GM12878 (cell line): ENCODE measurements around the gene NDUFS6. TPM values are rescaled to one million over a fixed set of nuclear protein-coding genes. Genes with fewer than 3 reads are reported as not detected.

ENCODE experiments used
- BACH1 ChIP-seq: fragments of 450-650 bp; IDR thresholded peaks from 2 replicates; pipeline ENCODE4 v1.6.1; 2017; ENCODE audit warnings: mild to moderate bottlenecking, borderline replicate concordance
- CHD2 ChIP-seq: IDR thresholded peaks from 2 replicates; pipeline ENCODE4 v1.6.1; 2011; ENCODE audit warnings: low read depth, low read length, improper control_type of control experiment, borderline replicate concordance
- CHD4 ChIP-seq: fragments of 200-600 bp; sonication (generic); IDR thresholded peaks from 2 replicates; pipeline ENCODE4 v1.6.1; 2016; ENCODE audit warnings: mild to moderate bottlenecking
- EGR1 ChIP-seq, 2 experiments: IDR thresholded peaks; 1 replicate in 1 of 2; 2 replicates in 1 of 2; pipeline ENCODE4 v1.6.1; 2011 to 2012; ENCODE audit warnings: low read depth in 2 of 2, low read length in 2 of 2, borderline replicate concordance in 1 of 2, mild to moderate bottlenecking in 1 of 2, moderate library complexity in 1 of 2
- EP300 ChIP-seq, 2 experiments: fragments of 150-350 bp in 1 of 2; IDR thresholded peaks; 2 replicates each; pipeline ENCODE4 v1.6.1; 2011 to 2012; ENCODE audit warnings: low read depth in 2 of 2, low read length in 2 of 2, borderline replicate concordance in 1 of 2, improper control_type of control experiment in 1 of 2, inconsistent platforms in 1 of 2; ENCODE audit not compliant: control insufficient read depth in 1 of 2
- HDAC6 ChIP-seq: fragments of 200-600 bp; sonication (generic); IDR thresholded peaks from one replicate; pipeline ENCODE4 v1.8.0; 2017; ENCODE audit warnings: antibody characterized with exemption; ENCODE audit not compliant: unreplicated experiment
- MYB ChIP-seq: fragments of 150-350 bp; IDR thresholded peaks from 2 replicates; pipeline ENCODE4 v1.6.1; 2014; ENCODE audit warnings: mild to moderate bottlenecking, low read depth, low read length, borderline replicate concordance
- NFIC ChIP-seq: IDR thresholded peaks from 2 replicates; pipeline ENCODE4 v1.6.1; 2012; ENCODE audit warnings: low read depth, mild to moderate bottlenecking, inconsistent platforms, low read length, moderate library complexity
- NFYA ChIP-seq: IDR thresholded peaks from 2 replicates; pipeline ENCODE4 v1.6.1; 2011; ENCODE audit warnings: low read depth, mild to moderate bottlenecking, low read length, improper control_type of control experiment, borderline replicate concordance
- NRF1 ChIP-seq: conservative IDR thresholded peaks from 2 replicates; pipeline ENCODE4 v1.6.1; 2011; ENCODE audit warnings: mild to moderate bottlenecking, low read depth, low read length, improper control_type of control experiment
- RAD51 ChIP-seq: fragments of 450-650 bp; IDR thresholded peaks from 2 replicates; pipeline ENCODE4 v1.6.1; 2016; ENCODE audit warnings: moderate library complexity, mild to moderate bottlenecking, inconsistent platforms
- RUNX3 ChIP-seq: IDR thresholded peaks from 2 replicates; pipeline ENCODE4 v1.6.1; 2012; ENCODE audit warnings: low read length, inconsistent platforms
- ZBED1 ChIP-seq: IDR thresholded peaks from 2 replicates; pipeline ENCODE4 v1.6.1; 2016; ENCODE audit warnings: borderline replicate concordance
- ZNF622 ChIP-seq: fragments of 450-650 bp; IDR thresholded peaks from 2 replicates; pipeline ENCODE4 v1.6.1; 2017; ENCODE audit warnings: mild to moderate bottlenecking, inconsistent platforms
- polyA plus RNA-seq, 11 experiments: library from polyadenylated mRNA; depleted of rRNA in 4 of 11; unstranded in 6 of 11; stranded (reverse) in 5 of 11; fragments of >200 nt; fragmentation: Nextera tagmentation in 4 of 11; fragmentation: Illumina TruSeq in 1 of 11; extraction: Ambion mirVana in 4 of 11; extraction: Trizol in 1 of 11; gene quantifications; 1 replicate in 1 of 11; 2 replicates in 10 of 11; pipeline versions ENCODE4 v1.2.1 to v1.2.3, GENCODE V29; 2011 to 2016; ENCODE audit warnings: inconsistent platforms in 2 of 11, missing spikeins in 2 of 11, low read depth in 1 of 11
- total RNA-seq, 4 experiments: library from RNA; depleted of rRNA in 3 of 4; stranded (reverse); fragments of >200 nt in 3 of 4; fragmentation: Illumina TruSeq in 1 of 4; extraction: Trizol in 1 of 4; gene quantifications; 2 replicates each; pipeline versions ENCODE4 v1.2.1 to v1.2.3, GENCODE V29; 2013 to 2021
- TF ChIP-seq, protein P1 (sequence below): IDR thresholded peaks from 2 replicates; pipeline ENCODE4 v1.6.1; 2012; ENCODE audit warnings: low read depth, low read length, improper control_type of control experiment
- TF ChIP-seq, protein P2 (sequence below): fragments of 450-650 bp; IDR thresholded peaks from 2 replicates; pipeline ENCODE4 v1.6.1; 2018; ENCODE audit warnings: borderline replicate concordance, mild to moderate bottlenecking; ENCODE audit not compliant: partially characterized antibody
- TF ChIP-seq, protein P3 (sequence below): IDR thresholded peaks from 2 replicates; pipeline ENCODE4 v1.6.1; 2011; ENCODE audit warnings: borderline replicate concordance, low read depth, mild to moderate bottlenecking, moderate library complexity, mixed read lengths, low read length; ENCODE audit not compliant: insufficient read depth; ENCODE audit errors: extremely low read length
- TF ChIP-seq, protein P4 (sequence below): IDR thresholded peaks from 2 replicates; pipeline ENCODE4 v1.6.1; 2012; ENCODE audit warnings: low read depth, low read length, improper control_type of control experiment
- TF ChIP-seq, protein P5 (sequence below): fragments of 450-650 bp; IDR thresholded peaks from 2 replicates; pipeline ENCODE4 v1.6.1; 2017; ENCODE audit warnings: mild to moderate bottlenecking, moderate library complexity

The NDUFS6 gene
- total and polyA plus RNA-seq, 10 of the 15 experiments (the other 5 are each of a cell fraction or from before 2014, with no cell fraction given), result 20.7 to 213 (median 58.3) TPM

DNA sequence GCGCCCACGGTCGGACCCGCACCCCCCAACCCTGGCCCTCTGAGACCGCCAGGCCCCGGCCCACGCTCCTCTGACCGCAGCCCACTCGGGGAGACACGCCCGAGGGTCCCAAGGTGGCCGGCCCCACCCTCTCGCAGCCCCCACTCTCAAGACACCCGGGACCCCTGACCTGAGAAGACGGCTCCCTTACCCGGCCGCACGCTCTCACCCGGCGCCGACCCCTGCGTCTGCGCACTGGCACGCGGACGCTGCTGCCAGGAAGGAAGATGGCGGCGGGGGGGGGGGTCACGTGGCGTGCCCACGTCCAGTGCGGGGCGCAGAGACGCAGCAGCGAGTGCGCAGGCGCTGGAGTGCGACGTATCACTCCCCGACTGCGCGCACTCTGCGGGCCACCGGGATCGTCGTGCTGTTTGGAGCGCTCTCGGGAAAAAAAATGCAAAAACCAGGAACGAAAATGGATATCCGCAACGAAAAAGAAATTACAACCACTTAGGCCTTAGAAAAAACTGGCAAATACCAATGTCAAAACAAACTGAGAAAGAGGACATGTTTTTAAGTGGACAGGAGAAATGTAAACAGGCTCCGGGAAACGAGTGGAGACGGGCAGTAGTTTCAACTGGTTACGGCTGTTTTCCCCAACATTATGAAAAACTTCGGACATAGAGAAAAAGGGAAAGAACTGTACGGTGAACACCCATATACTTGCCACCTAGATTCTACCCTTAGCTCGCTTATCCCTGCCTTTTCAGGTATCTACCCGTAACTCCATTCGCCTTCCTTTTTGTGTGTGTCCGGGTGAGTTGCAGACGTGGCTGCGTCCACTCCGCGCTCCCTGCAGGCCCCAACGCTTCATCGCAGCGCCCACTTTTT is 1.4 kb upstream of the NDUFS6 start, which contains the start of gene MRPL36 (continued):
- TF ChIP-seq, protein P1, sequence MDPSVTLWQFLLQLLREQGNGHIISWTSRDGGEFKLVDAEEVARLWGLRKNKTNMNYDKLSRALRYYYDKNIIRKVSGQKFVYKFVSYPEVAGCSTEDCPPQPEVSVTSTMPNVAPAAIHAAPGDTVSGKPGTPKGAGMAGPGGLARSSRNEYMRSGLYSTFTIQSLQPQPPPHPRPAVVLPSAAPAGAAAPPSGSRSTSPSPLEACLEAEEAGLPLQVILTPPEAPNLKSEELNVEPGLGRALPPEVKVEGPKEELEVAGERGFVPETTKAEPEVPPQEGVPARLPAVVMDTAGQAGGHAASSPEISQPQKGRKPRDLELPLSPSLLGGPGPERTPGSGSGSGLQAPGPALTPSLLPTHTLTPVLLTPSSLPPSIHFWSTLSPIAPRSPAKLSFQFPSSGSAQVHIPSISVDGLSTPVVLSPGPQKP, result no peak
- TF ChIP-seq RAD51, result peak; percentile 83
- TF ChIP-seq, protein P2, sequence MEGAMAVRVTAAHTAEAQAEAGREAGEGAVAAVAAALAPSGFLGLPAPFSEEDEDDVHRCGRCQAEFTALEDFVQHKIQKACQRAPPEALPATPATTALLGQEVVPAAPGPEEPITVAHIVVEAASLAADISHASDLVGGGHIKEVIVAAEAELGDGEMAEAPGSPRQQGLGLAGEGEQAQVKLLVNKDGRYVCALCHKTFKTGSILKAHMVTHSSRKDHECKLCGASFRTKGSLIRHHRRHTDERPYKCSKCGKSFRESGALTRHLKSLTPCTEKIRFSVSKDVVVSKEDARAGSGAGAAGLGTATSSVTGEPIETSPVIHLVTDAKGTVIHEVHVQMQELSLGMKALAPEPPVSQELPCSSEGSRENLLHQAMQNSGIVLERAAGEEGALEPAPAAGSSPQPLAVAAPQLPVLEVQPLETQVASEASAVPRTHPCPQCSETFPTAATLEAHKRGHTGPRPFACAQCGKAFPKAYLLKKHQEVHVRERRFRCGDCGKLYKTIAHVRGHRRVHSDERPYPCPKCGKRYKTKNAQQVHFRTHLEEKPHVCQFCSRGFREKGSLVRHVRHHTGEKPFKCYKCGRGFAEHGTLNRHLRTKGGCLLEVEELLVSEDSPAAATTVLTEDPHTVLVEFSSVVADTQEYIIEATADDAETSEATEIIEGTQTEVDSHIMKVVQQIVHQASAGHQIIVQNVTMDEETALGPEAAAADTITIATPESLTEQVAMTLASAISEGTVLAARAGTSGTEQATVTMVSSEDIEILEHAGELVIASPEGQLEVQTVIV, result no peak
- no peak for TF ChIP-seq NFIC
- TF ChIP-seq BACH1, result no peak
- TF ChIP-seq, protein P3, sequence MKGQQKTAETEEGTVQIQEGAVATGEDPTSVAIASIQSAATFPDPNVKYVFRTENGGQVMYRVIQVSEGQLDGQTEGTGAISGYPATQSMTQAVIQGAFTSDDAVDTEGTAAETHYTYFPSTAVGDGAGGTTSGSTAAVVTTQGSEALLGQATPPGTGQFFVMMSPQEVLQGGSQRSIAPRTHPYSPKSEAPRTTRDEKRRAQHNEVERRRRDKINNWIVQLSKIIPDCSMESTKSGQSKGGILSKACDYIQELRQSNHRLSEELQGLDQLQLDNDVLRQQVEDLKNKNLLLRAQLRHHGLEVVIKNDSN, result peak; percentile 97
- TF ChIP-seq ZBED1, result no peak
- TF ChIP-seq CHD2, result no peak
- TF ChIP-seq CHD4, result no peak
- TF ChIP-seq EGR1 (IDR thresholded peaks at IDR 0.05; ENCODE audit: borderline replicate concordance in 1 of 2, low read depth in 2 of 2, low read length in 2 of 2), result peak; percentile 24 to 77; a peak in 1 of 3 replicates
- TF ChIP-seq, protein P4, sequence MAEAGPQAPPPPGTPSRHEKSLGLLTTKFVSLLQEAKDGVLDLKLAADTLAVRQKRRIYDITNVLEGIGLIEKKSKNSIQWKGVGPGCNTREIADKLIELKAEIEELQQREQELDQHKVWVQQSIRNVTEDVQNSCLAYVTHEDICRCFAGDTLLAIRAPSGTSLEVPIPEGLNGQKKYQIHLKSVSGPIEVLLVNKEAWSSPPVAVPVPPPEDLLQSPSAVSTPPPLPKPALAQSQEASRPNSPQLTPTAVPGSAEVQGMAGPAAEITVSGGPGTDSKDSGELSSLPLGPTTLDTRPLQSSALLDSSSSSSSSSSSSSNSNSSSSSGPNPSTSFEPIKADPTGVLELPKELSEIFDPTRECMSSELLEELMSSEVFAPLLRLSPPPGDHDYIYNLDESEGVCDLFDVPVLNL, result no peak
- TF ChIP-seq NFYA, result no peak
- TF ChIP-seq ZNF622, result no peak
- no peak for TF ChIP-seq RUNX3
- peak; percentile 37 for TF ChIP-seq HDAC6
- peak; percentile 76 for TF ChIP-seq NRF1
- TF ChIP-seq, protein P5, sequence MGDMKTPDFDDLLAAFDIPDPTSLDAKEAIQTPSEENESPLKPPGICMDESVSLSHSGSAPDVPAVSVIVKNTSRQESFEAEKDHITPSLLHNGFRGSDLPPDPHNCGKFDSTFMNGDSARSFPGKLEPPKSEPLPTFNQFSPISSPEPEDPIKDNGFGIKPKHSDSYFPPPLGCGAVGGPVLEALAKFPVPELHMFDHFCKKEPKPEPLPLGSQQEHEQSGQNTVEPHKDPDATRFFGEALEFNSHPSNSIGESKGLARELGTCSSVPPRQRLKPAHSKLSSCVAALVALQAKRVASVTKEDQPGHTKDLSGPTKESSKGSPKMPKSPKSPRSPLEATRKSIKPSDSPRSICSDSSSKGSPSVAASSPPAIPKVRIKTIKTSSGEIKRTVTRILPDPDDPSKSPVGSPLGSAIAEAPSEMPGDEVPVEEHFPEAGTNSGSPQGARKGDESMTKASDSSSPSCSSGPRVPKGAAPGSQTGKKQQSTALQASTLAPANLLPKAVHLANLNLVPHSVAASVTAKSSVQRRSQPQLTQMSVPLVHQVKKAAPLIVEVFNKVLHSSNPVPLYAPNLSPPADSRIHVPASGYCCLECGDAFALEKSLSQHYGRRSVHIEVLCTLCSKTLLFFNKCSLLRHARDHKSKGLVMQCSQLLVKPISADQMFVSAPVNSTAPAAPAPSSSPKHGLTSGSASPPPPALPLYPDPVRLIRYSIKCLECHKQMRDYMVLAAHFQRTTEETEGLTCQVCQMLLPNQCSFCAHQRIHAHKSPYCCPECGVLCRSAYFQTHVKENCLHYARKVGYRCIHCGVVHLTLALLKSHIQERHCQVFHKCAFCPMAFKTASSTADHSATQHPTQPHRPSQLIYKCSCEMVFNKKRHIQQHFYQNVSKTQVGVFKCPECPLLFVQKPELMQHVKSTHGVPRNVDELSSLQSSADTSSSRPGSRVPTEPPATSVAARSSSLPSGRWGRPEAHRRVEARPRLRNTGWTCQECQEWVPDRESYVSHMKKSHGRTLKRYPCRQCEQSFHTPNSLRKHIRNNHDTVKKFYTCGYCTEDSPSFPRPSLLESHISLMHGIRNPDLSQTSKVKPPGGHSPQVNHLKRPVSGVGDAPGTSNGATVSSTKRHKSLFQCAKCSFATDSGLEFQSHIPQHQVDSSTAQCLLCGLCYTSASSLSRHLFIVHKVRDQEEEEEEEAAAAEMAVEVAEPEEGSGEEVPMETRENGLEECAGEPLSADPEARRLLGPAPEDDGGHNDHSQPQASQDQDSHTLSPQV, result no peak
- no peak for TF ChIP-seq MYB
- TF ChIP-seq EP300 (IDR thresholded peaks at IDR 0.05; ENCODE audit: borderline replicate concordance in 1 of 2, control insufficient read depth in 1 of 2, low read depth in 2 of 2, low read length in 2 of 2), result no peak
